NB4 (cell line): ENCODE results near the gene TM4SF5.

ENCODE experiments used
- MYC ChIP-seq: IDR thresholded peaks from 2 replicates; pipeline ENCODE4 v1.6.1; 2011; ENCODE audit warnings: low read depth, low read length
- POLR2A ChIP-seq: IDR thresholded peaks from 2 replicates; pipeline ENCODE4 v1.6.1; 2011; ENCODE audit warnings: mild to moderate bottlenecking; ENCODE audit not compliant: insufficient read length; ENCODE audit errors: extremely low read depth
- TF ChIP-seq, protein P1 (sequence below): IDR thresholded peaks from 2 replicates; pipeline ENCODE4 v1.6.1; 2011; ENCODE audit warnings: low read depth, low read length
- TF ChIP-seq, protein P2 (sequence below): IDR thresholded peaks from one replicate; pipeline ENCODE4 v1.5.1; 2012; ENCODE audit warnings: low read depth, low read length

DNA sequence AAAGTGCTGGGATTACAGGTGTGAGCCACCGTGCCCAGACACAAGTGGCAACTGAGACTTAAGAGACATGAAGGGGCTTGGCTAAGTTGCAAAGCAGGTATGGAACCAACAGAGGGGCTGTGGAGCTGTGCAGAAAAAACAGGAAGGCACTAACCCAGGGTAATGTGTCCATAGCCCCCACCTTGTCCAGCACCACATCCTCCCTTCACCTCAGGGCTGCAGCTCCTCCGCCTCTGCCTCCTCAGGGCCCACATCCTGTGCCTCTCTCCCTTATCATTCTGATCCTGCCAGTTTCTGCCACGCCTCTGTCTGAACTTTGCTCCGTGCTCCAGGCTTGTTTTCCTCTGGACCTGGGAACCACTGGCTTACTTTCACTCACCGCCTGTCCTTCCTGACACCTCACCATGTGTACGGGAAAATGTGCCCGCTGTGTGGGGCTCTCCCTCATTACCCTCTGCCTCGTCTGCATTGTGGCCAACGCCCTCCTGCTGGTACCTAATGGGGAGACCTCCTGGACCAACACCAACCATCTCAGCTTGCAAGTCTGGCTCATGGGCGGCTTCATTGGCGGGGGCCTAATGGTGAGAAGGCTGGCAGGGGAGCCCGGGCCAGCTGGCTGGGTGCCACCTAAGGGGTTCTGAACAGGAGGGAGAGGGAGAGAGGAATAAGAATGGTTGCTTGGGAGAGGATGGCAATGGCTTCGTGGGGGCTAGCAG lies at the start of gene TM4SF5:
- TF ChIP-seq POLR2A (no peak), MYC (no peak)
- TF ChIP-seq, protein P1, sequence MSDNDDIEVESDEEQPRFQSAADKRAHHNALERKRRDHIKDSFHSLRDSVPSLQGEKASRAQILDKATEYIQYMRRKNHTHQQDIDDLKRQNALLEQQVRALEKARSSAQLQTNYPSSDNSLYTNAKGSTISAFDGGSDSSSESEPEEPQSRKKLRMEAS: no peak
- TF ChIP-seq, protein P2, sequence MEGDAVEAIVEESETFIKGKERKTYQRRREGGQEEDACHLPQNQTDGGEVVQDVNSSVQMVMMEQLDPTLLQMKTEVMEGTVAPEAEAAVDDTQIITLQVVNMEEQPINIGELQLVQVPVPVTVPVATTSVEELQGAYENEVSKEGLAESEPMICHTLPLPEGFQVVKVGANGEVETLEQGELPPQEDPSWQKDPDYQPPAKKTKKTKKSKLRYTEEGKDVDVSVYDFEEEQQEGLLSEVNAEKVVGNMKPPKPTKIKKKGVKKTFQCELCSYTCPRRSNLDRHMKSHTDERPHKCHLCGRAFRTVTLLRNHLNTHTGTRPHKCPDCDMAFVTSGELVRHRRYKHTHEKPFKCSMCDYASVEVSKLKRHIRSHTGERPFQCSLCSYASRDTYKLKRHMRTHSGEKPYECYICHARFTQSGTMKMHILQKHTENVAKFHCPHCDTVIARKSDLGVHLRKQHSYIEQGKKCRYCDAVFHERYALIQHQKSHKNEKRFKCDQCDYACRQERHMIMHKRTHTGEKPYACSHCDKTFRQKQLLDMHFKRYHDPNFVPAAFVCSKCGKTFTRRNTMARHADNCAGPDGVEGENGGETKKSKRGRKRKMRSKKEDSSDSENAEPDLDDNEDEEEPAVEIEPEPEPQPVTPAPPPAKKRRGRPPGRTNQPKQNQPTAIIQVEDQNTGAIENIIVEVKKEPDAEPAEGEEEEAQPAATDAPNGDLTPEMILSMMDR: no peak
